MM.1S (cell line): Measurements from ENCODE around the gene SUCNR1.

Experiments used
- EZH2 ChIP-seq: fragments of 300-600 bp; sonication (generic); optimal IDR thresholded peaks from 2 replicates; pipeline ENCODE3; 2017; ENCODE audit warnings: low read depth, mild to moderate bottlenecking, antibody characterized with exemption, low read length, mixed read lengths
- EZH2phosphoT487 ChIP-seq: fragments of 300-600 bp; sonication (generic); IDR thresholded peaks from 2 replicates; pipeline ENCODE4 v1.6.1; 2018; ENCODE audit warnings: antibody characterized with exemption, low read length
- TF ChIP-seq, protein P1 (sequence below): fragments of 300-600 bp; sonication (generic); IDR thresholded peaks from 2 replicates; pipeline ENCODE4 v1.5.1; 2016; ENCODE audit warnings: antibody characterized with exemption, low read length, mixed read lengths

DNA sequence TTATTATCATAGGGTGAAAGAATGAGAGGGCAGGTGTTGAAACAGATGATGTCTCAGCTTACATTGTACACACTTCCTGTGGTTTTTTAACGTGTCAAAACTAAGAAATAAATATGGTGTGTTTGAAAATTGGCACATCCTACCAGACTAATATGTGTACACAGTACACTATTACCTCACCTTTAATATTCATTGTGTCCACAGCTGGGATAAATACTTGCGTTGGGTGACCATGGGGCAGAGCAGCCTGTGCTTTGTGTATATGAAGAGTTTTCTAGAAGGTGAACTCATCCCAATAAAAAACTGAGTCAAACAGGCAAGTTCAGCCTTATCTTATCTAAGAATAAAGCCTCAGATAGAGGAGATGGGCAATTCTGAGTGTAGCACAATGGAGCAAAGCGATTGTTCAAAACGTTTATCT, 17.3 kb downstream of the SUCNR1 start:
- TF ChIP-seq, protein P1, sequence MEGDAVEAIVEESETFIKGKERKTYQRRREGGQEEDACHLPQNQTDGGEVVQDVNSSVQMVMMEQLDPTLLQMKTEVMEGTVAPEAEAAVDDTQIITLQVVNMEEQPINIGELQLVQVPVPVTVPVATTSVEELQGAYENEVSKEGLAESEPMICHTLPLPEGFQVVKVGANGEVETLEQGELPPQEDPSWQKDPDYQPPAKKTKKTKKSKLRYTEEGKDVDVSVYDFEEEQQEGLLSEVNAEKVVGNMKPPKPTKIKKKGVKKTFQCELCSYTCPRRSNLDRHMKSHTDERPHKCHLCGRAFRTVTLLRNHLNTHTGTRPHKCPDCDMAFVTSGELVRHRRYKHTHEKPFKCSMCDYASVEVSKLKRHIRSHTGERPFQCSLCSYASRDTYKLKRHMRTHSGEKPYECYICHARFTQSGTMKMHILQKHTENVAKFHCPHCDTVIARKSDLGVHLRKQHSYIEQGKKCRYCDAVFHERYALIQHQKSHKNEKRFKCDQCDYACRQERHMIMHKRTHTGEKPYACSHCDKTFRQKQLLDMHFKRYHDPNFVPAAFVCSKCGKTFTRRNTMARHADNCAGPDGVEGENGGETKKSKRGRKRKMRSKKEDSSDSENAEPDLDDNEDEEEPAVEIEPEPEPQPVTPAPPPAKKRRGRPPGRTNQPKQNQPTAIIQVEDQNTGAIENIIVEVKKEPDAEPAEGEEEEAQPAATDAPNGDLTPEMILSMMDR: no peak
- no peak for TF ChIP-seq EZH2
- TF ChIP-seq EZH2phosphoT487: no peak
